Measurements from ENCODE around the gene GRK2.

GRK2 gene

DNA sequence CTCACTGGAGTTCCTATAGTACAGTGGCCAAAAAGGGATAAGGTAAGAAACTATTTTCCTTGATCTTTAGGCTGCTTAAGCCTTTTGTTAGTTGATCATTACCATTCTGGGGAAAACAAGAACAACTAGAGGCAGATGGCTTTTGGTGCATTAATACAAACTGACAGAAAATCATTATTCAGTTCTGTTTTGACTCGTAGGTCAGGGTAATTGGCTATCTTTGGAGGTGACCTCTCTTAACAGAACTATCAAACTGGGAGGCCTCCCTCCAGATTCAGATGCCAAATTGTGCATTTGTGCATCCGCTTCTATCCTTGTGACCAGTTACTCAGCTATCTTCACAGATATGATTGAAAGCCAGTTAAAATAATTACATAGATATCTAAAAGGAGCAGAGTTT is 23.2 kb upstream of the GRK2 start:
- Histone ChIP-seq H3K27me3 (replicated peaks; ENCODE audit: control insufficient read depth, insufficient read depth, low read length) (no peaks in the 10 kb centered on the region), H3K36me3 (ENCODE audit: control insufficient read depth, insufficient read depth, low read length) (peaks cover 15% of the 10 kb centered on the region), H3K4me3 (replicated peaks; ENCODE audit: low read depth, low read length) (peak overlapping the region; percentile 96)
- no peak for DNase-seq (ENCODE audit: extremely low read depth, insufficient read length)
- TF ChIP-seq, protein P1, sequence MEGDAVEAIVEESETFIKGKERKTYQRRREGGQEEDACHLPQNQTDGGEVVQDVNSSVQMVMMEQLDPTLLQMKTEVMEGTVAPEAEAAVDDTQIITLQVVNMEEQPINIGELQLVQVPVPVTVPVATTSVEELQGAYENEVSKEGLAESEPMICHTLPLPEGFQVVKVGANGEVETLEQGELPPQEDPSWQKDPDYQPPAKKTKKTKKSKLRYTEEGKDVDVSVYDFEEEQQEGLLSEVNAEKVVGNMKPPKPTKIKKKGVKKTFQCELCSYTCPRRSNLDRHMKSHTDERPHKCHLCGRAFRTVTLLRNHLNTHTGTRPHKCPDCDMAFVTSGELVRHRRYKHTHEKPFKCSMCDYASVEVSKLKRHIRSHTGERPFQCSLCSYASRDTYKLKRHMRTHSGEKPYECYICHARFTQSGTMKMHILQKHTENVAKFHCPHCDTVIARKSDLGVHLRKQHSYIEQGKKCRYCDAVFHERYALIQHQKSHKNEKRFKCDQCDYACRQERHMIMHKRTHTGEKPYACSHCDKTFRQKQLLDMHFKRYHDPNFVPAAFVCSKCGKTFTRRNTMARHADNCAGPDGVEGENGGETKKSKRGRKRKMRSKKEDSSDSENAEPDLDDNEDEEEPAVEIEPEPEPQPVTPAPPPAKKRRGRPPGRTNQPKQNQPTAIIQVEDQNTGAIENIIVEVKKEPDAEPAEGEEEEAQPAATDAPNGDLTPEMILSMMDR (IDR thresholded peaks at IDR 0.05; ENCODE audit: insufficient read depth, low read length, poor library complexity, severe bottlenecking) = no peak

DNA sequence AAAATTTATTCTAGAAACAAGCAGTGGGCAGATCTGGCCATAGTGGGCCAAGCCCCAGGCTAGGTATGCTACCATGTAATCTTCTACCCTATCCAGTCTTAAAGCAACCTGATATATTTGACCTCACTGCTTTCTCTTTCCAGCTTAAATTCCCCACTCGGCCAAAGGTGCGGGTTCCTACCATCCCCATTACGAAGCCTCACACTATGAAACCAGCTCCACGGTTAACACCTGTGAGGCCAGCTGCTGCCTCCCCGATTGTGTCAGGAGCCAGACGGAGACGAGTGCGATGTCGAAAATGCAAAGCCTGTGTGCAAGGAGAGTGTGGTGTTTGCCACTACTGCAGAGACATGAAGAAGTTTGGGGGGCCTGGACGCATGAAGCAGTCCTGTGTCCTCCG is 21.2 kb upstream of the GRK2 start:
- DNase-seq (ENCODE audit: extremely low read depth, insufficient read length) = no peak
- no peaks in the 10 kb centered on the region for H3K27me3 ChIP-seq (replicated peaks; ENCODE audit: control insufficient read depth, insufficient read depth, low read length)
- peaks cover 32% of the 10 kb centered on the region for H3K36me3 ChIP-seq (ENCODE audit: control insufficient read depth, insufficient read depth, low read length)
- TF ChIP-seq, protein P1 (IDR thresholded peaks at IDR 0.05; ENCODE audit: insufficient read depth, low read length, poor library complexity, severe bottlenecking) = no peak
- no peak overlapping the region for H3K4me3 ChIP-seq (replicated peaks; ENCODE audit: low read depth, low read length)

DNA sequence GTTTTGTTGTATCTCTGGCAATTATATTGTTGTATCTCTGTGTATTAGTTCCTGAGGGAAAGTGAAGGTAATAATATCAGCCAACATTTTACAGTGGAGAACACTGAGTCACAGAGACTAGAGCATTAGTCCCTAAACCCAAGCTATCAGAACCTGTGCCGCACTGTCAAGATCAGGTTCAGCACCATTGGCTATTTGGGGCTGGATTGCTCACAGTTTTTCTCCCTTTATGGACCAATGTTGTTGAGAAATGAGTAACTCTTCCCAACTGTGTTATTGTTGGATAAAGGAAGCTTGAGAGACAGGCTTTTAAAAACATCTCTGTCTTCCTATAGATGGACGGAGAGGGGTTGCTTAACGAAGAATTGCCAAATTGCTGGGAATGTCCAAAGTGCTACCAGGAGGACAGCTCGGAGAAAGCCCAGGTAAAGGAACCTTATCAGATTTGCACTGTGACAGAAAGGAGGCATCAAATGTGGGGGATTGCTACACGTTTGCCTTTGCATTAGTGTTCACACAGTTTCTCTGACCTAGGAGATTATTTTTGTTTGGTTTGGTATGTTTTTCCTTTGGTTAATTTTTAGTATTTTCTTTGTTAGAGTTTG is 18.2 kb upstream of the GRK2 start:
- Histone ChIP-seq H3K4me3 (replicated peaks; ENCODE audit: low read depth, low read length) (no peak overlapping the region), H3K36me3 (ENCODE audit: control insufficient read depth, insufficient read depth, low read length) (peaks cover 60% of the 10 kb centered on the region), H3K27me3 (replicated peaks; ENCODE audit: control insufficient read depth, insufficient read depth, low read length) (no peaks in the 10 kb centered on the region)
- no peak for DNase-seq (ENCODE audit: extremely low read depth, insufficient read length)
- TF ChIP-seq, protein P1 (IDR thresholded peaks at IDR 0.05; ENCODE audit: insufficient read depth, low read length, poor library complexity, severe bottlenecking) = no peak

DNA sequence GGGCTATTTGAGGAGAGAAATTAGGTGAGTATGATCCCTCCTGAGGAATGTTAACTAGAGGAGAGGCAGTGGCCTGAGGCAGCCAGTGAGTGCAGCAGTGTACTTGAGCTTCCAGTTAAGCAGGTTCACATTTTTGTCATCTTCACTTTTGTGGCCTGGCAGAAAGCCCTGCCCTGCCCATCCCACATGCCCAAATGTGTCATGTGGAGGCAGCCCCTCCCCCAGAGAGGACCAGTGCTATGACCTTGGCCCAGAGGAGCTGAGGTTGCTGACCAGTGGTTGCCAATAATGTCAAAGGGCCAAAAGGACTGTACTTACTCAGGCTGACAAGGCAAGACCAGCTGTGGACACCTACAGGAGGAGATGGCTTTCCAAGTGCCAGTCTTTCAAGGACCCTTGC is 17.6 kb upstream of the GRK2 start:
- peaks cover 65% of the 10 kb centered on the region for H3K36me3 ChIP-seq (ENCODE audit: control insufficient read depth, insufficient read depth, low read length)
- DNase-seq (ENCODE audit: extremely low read depth, insufficient read length) = no peak
- TF ChIP-seq, protein P1 (IDR thresholded peaks at IDR 0.05; ENCODE audit: insufficient read depth, low read length, poor library complexity, severe bottlenecking) = no peak
- H3K27me3 ChIP-seq (replicated peaks; ENCODE audit: control insufficient read depth, insufficient read depth, low read length) = no peaks in the 10 kb centered on the region
- no peak overlapping the region for H3K4me3 ChIP-seq (replicated peaks; ENCODE audit: low read depth, low read length)

DNA sequence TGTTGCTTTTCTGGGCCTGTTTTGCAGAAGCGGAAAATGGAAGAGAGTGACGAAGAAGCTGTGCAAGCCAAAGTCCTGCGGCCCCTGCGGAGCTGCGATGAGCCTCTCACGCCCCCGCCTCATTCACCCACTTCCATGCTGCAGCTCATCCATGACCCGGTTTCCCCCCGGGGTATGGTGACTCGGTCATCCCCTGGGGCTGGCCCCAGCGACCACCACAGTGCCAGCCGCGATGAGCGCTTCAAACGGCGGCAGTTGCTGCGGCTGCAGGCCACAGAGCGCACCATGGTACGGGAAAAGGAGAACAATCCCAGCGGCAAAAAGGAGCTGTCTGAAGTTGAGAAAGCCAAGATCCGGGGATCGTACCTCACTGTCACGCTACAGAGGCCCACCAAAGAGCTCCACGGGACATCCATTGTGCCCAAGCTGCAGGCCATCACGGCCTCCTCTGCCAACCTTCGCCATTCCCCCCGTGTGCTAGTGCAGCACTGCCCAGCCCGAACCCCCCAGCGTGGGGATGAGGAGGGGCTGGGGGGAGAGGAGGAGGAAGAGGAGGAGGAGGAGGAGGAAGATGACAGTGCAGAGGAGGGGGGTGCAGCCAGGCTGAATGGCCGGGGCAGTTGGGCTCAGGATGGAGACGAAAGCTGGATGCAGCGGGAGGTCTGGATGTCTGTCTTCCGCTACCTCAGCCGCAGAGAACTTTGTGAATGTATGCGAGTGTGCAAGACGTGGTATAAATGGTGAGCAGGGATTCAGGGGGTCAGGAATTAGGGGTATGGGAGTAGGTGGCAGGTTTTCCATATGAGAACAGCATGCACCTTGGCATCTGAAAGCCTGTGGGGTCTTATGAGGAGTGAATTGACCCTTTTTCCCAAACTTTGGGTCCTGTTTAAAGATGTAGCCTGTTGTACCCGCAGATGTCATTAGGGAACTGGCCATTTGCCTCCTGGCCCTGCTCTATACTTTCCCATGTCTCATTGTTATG is 15.9 kb upstream of the GRK2 start:
- peaks cover 79% of the 10 kb centered on the region for H3K36me3 ChIP-seq (ENCODE audit: control insufficient read depth, insufficient read depth, low read length)
- no peaks in the 10 kb centered on the region for H3K27me3 ChIP-seq (replicated peaks; ENCODE audit: control insufficient read depth, insufficient read depth, low read length)
- DNase-seq (ENCODE audit: extremely low read depth, insufficient read length) = no peak
- H3K4me3 ChIP-seq (replicated peaks; ENCODE audit: low read depth, low read length) = no peak overlapping the region
- TF ChIP-seq, protein P1 (IDR thresholded peaks at IDR 0.05; ENCODE audit: insufficient read depth, low read length, poor library complexity, severe bottlenecking) = no peak
